HUDEP-2 (cell line): ENCODE data around the gene MAP3K7CL.

Experiments
- DNase-seq, 76 experiments: peaks; one replicate each; lab custom pipeline; 2025; ENCODE audit not compliant: unreplicated experiment in 76 of 76; lab: John Stamatoyannopoulos, UW

MAP3K7CL gene

GRCh38 chr21:29193901-29194300, 63.5 kb downstream of the MAP3K7CL start:
- no peak for DNase-seq

GRCh38 chr21:29194342-29194741, 63.9 kb downstream of the MAP3K7CL start:
- DNase-seq, result no peak

GRCh38 chr21:29194847-29195246, 64.4 kb downstream of the MAP3K7CL start:
- DNase-seq, result no peak

DNA sequence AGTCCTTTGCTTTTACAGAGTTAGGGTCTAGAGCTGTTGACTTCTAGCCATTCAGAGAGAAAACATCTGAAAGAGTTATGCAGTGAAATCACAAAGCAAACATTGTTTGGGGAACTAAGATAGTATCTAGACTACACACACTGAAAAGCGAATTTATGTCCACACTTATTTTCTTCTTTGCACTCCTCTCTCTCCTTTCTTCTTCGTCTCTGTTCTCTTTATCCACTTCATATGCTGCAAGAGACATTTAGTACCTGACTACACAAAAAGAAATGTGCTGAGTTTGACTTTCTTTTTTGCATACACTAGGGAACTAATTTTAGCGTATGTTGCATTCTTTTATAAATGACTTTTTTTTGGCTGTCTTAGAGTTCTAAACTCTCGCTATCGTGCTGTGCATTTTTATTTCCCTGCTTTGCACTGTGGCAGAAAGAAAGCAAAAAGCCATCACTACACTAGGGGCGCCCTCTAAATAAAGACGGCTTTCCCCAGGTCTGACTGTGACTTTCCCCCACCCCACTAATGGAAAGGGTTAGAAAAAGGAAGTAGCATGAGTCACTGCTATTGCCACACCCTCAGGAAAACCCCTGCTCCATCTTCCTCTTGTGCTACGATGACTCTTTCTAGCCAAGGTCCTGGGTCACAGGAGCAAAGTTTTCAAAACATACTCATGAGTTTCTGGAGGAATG, 65.7 kb downstream of the MAP3K7CL start:
- peak in 21 of 76 experiments; percentile 6 to 62 (median 22) for DNase-seq

- DNase-seq, result no peak
Observed at GRCh38 chr21:29196670-29197191, 66.3 kb downstream of the MAP3K7CL start.

DNA sequence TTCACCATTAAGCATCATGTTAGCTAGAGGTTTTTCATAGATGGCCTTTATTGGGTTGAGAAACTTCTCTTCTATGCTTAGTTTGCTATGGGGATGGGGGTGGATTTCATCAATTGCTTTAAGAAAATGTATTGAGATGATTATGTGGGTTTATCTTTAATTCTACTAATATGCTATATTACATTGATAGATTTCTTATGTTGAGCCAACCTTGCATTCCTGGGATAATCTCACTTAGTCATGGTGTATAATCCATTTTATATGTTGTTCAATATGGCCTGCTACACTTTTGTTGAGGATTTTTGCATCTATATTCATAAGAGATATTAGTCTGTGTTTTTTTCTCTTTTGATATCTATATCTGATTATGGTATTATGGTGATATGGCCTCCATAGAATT, 70.7 kb downstream of the MAP3K7CL start:
- DNase-seq, result no peak

- DNase-seq, result no peak
Observed at GRCh38 chr21:29205009-29205408, 74.6 kb downstream of the MAP3K7CL start.

DNA sequence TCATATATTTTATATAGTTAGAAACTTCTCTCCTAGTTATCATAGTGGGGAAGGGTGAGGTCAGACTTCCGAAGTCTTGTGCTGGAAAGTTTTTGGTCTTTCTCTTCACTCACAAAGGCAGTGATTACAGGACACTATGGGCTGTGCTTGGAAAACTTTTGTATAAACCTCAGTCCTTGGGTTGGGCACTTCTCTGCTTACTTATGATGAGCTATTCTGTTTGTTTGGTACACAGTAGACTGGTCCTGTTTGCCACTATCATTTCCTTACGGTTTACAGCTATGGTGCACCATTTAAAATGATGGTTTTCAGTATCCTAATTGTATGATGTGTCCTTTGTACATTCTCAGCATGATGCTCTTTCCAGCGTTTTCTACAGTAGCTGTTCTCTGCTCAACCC, 75.5 kb downstream of the MAP3K7CL start:
- DNase-seq, result no peak

GRCh38 chr21:29206445-29206844, 76.0 kb downstream of the MAP3K7CL start:
- DNase-seq, result no peak

DNA sequence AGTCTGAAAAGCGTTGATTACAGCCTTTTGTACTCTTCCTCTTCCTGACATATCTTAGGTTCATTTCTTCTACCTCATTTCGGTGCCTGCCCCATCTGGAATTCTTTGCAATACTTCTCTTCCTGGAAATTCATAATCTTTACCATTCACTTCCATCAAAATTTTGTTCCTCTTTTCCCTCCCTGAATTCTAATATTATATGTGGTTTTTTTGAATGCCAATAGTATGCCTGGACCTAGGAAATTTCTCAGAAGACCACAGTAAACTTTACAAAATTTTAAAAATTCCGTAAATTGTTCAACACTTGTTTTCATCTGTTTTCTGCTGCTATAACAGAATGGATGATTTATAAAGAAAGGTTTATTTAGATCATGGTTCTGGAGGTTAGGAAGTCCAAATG, 76.8 kb downstream of the MAP3K7CL start:
- DNase-seq, result no peak

- no peak for DNase-seq
Observed at GRCh38 chr21:29208044-29208681, 77.7 kb downstream of the MAP3K7CL start.

DNA sequence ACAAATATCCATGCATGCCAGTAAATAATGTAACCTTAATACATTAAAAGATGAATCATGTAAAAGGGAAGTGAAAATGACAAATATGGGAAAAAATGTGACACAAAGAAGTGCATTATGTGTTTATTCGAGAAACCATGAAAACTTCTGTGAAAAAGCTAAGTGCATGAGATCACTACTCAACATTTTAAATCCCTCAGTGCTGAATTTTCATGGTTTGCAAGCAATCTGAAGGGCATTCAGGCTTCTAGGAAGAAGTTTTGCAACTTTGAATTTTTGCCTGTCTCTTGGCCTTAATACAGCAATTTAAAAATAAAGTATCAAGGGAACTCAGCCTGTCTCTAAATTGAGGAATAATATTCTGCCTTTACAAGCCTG, 78.2 kb downstream of the MAP3K7CL start:
- DNase-seq, result no peak

GRCh38 chr21:29209696-29210095, 79.3 kb downstream of the MAP3K7CL start:
- DNase-seq, result no peak

- DNase-seq, result no peak
Observed at GRCh38 chr21:29211205-29211604, 80.8 kb downstream of the MAP3K7CL start.

DNA sequence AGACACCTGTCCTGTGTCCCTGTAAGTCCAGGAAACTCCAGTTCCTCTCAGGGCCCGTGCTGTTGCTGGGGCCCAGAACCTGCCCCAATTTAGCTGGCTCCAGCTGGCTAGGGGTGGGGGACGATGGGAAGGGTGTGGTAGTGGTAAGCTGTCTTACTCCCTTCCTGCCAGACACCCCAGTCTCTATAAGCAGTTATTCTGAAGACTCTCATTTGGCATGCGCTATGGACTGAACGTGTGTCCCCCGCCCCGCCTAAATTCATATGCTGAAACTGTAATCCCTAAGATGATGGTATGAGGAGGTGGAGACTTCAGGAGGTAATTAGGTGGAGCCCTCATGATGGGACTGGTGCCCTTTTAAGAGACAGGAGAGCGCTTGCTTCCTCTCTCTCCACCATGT, 82.0 kb downstream of the MAP3K7CL start:
- DNase-seq, result no peak

- no peak for DNase-seq
Observed at GRCh38 chr21:29213513-29214385, 83.3 kb downstream of the MAP3K7CL start.

- DNase-seq, result no peak
Observed at GRCh38 chr21:29215709-29216108, 85.3 kb downstream of the MAP3K7CL start.

DNA sequence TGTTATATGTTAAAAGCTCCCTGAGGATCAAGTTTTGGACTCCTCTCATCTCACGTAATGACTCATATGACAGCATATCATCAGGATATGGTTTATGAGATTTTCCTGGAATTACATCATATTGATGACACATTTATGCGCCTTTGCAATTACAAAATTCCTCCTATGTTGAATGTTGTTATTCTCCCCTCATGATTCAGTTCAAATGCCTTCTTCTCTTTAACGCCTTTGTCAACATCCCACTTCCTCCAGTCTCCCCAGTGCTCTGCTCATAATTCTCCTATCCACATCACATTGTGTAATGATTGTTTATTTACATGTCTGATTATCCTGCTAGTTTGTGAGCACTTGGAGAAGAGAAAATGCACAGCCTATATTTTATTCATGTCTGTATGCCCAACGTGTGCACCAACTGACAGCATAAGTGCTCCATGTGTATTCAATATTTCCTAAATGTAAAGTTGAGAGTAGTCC, 87.4 kb downstream of the MAP3K7CL start:
- no peak for DNase-seq

DNA sequence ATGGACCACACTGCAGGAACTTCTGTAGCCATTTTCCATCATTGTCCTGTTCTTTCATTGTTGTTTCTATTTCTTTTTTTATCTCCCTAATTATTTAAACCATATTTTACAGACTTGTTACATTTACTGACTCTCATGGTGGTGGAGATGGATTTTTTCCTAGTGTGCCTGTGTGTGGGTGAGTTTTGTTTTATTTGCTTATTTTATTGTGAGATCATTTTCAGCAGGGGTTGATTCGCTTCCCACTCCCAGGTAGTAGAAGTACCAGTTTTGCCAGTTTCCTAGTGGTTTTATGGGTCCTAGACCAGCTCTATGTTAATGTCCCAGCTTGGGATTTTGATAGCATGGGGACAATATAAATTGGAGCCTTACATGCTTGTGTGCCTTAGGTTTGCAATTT, 88.3 kb downstream of the MAP3K7CL start:
- DNase-seq, result no peak

GRCh38 chr21:29219165-29219770, 88.8 kb downstream of the MAP3K7CL start:
- DNase-seq, result no peak

- no peak for DNase-seq
Observed at GRCh38 chr21:29221253-29221744, 90.9 kb downstream of the MAP3K7CL start.
